ENCODE results near the gene CCDC154.

The CCDC154 gene

DNA sequence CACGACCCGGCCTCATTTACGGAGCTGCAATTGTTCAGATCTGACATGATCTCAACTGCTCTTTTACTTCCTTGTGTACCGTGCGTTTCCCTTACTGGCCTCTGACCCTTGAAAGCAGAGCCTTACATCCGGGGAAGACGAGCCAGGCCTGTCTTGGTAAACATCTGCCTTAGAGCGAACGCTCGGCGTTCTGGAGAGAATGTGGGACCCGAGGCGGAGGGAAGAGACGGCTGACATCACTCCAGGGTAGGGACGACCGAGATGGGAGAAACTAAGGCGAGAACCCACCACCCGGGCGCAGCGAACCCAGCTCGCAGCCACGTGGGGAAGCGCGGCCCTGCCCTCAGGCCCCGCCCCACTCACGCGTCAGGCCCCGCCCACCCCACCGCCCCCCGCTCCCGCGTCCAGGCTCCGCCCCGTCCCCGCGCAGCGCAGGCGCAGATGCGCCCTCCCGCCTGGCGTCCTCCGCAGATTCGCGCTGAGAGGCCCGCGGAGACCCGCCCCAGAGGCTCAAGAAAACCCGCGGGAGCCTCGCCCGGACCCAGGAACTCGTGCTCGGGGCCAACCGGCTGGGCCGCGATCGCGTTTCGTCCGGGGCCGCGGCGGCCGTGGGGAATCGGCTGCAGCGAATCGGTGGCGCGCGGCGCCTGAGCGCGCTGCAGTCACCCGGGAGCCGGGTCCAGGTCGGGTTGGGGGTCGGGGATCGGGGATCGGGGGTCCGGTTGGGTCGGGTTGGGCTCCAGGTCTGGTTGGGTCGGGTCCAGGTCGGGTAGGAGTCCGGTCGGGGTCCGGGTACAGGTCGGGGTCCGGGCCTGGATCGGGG lies 48.8 kb upstream of the CCDC154 start, which contains the start of gene TELO2 (continued):
- TF ChIP-seq ZNF544 (tag by site-specific recombination; IDR thresholded peaks at IDR 0.05) = no peak
- TF ChIP-seq, protein P1, sequence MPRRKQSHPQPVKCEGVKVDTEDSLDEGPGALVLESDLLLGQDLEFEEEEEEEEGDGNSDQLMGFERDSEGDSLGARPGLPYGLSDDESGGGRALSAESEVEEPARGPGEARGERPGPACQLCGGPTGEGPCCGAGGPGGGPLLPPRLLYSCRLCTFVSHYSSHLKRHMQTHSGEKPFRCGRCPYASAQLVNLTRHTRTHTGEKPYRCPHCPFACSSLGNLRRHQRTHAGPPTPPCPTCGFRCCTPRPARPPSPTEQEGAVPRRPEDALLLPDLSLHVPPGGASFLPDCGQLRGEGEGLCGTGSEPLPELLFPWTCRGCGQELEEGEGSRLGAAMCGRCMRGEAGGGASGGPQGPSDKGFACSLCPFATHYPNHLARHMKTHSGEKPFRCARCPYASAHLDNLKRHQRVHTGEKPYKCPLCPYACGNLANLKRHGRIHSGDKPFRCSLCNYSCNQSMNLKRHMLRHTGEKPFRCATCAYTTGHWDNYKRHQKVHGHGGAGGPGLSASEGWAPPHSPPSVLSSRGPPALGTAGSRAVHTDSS (tag by site-specific recombination; IDR thresholded peaks at IDR 0.05) = no peak
- TF ChIP-seq ZNF146 (tag by site-specific recombination; IDR thresholded peaks at IDR 0.05) = no peak
- peak; percentile 86 for TF ChIP-seq ZNF398 (tag by site-specific recombination; IDR thresholded peaks at IDR 0.05)
- no peak for TF ChIP-seq ZNF621 (tag by site-specific recombination; IDR thresholded peaks at IDR 0.05)
- TF ChIP-seq ZNF571 (tag by site-specific recombination; IDR thresholded peaks at IDR 0.05) = no peak
- no peak for TF ChIP-seq ZNF707 (tag by site-specific recombination; IDR thresholded peaks at IDR 0.05)
- TF ChIP-seq ZXDB (tag by site-specific recombination; IDR thresholded peaks at IDR 0.05) = peak; percentile 56; the same call in 1 of the 2 replicates
- no peak for TF ChIP-seq ZNF658 (tag by site-specific recombination; IDR thresholded peaks at IDR 0.05)
- no peak for TF ChIP-seq ZNF560 (tag by site-specific recombination; IDR thresholded peaks at IDR 0.05; ENCODE audit: borderline replicate concordance)
- TF ChIP-seq ZBTB8A (tag by site-specific recombination; IDR thresholded peaks at IDR 0.05) = no peak
- TF ChIP-seq, protein P2, sequence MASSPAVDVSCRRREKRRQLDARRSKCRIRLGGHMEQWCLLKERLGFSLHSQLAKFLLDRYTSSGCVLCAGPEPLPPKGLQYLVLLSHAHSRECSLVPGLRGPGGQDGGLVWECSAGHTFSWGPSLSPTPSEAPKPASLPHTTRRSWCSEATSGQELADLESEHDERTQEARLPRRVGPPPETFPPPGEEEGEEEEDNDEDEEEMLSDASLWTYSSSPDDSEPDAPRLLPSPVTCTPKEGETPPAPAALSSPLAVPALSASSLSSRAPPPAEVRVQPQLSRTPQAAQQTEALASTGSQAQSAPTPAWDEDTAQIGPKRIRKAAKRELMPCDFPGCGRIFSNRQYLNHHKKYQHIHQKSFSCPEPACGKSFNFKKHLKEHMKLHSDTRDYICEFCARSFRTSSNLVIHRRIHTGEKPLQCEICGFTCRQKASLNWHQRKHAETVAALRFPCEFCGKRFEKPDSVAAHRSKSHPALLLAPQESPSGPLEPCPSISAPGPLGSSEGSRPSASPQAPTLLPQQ (tag by site-specific recombination; IDR thresholded peaks at IDR 0.05) = no peak
- no peak for TF ChIP-seq ZNF341 (tag by site-specific recombination; IDR thresholded peaks at IDR 0.05; ENCODE audit: low read depth)
- TF ChIP-seq ZBTB10 (tag by site-specific recombination; IDR thresholded peaks at IDR 0.05) = no peak
- TF ChIP-seq ZNF76 (tag by site-specific recombination; IDR thresholded peaks at IDR 0.05; ENCODE audit: borderline replicate concordance, low read depth) = no peak; the same call in none of the 2 replicates
- TF ChIP-seq SETDB1 (IDR thresholded peaks at IDR 0.05; ENCODE audit: insufficient read length, low read length) = no peak
- no peak for TF ChIP-seq ZNF148 (tag by site-specific recombination; IDR thresholded peaks at IDR 0.05; ENCODE audit: borderline replicate concordance)
- peak; percentile 33; the same call in 1 of the 2 replicates for TF ChIP-seq ZIC2 (tag by site-specific recombination; IDR thresholded peaks at IDR 0.05)
- TF ChIP-seq ZNF777 (tag by site-specific recombination; IDR thresholded peaks at IDR 0.05; ENCODE audit: borderline replicate concordance) = no peak
- TF ChIP-seq ZNF521 (tag by site-specific recombination; IDR thresholded peaks at IDR 0.05) = no peak
- TF ChIP-seq PRDM10 (tag by site-specific recombination; IDR thresholded peaks at IDR 0.05) = peak; percentile 59; the same call in 1 of the 2 replicates
- TF ChIP-seq PRDM1 (tag by site-specific recombination; IDR thresholded peaks at IDR 0.05) = no peak
- TF ChIP-seq ZNF23 (tag by site-specific recombination; IDR thresholded peaks at IDR 0.05; ENCODE audit: borderline replicate concordance) = no peak
- no peak for TF ChIP-seq ZNF248 (tag by site-specific recombination; IDR thresholded peaks at IDR 0.05)
- TF ChIP-seq ZNF654 (tag by site-specific recombination; IDR thresholded peaks at IDR 0.05; ENCODE audit: low read depth) = no peak
- TF ChIP-seq ZNF664 (tag by site-specific recombination; IDR thresholded peaks at IDR 0.05) = no peak

All from HEK293 (cell line).